Ramos (cell line): ENCODE data around the gene ITGA3.

Source experiments
- in situ Hi-C: fragments of 300-500 bp; cut with MboI; formaldehyde crosslinking; loops from one replicate; pipeline ENCODE4 v1.14.3; 2022; ENCODE audit warnings: low sequenced_read_pairs; ENCODE audit not compliant: unreplicated experiment

The ITGA3 gene

GRCh38 chr17:50055426-50056216 lies at the start of gene ITGA3:
TSS of gene ITGA3 (plus strand) at chr17:50056110. CDS start at chr17:50056440, 330 bp downstream.
- in situ Hi-C loops, result no loop called here

- in situ Hi-C loops, result loop anchor here (10.0 kb wide), 1 partner anchor 314 kb away; no protein-coding TSS in a partner anchor
Observed at GRCh38 chr17:50009282-50009681, 46.6 kb upstream of the ITGA3 start.

GRCh38 chr17:50013079-50013478 lies 42.8 kb upstream of the ITGA3 start:
- in situ Hi-C loops, result no loop called here

GRCh38 chr17:50014471-50015088 lies 41.3 kb upstream of the ITGA3 start:
- in situ Hi-C loops, result no loop called here

GRCh38 chr17:50015146-50015545 lies 40.8 kb upstream of the ITGA3 start:
- in situ Hi-C loops, result no loop called here

- in situ Hi-C loops, result no loop called here
Observed at GRCh38 chr17:50018909-50019308, 37.0 kb upstream of the ITGA3 start.

- in situ Hi-C loops, result no loop called here
Observed at GRCh38 chr17:50020841-50021599, 34.9 kb upstream of the ITGA3 start.

- in situ Hi-C loops, result no loop called here
Observed at GRCh38 chr17:50021681-50022370, 34.1 kb upstream of the ITGA3 start.

- in situ Hi-C loops, result no loop called here
Observed at GRCh38 chr17:50022463-50023130, 33.3 kb upstream of the ITGA3 start.

- in situ Hi-C loops, result no loop called here
Observed at GRCh38 chr17:50023520-50023919, 32.4 kb upstream of the ITGA3 start.

GRCh38 chr17:50024808-50025207 lies 31.1 kb upstream of the ITGA3 start:
- in situ Hi-C loops, result loop anchor here (5.0 kb wide), 1 partner anchor 62 kb away; no protein-coding TSS in a partner anchor

- in situ Hi-C loops, result loop anchor here (5.0 kb wide), 1 partner anchor 61 kb away; no protein-coding TSS in a partner anchor
Observed at GRCh38 chr17:50026046-50026675, 29.7 kb upstream of the ITGA3 start.

- in situ Hi-C loops, result loop anchor here (5.0 kb wide), 1 partner anchor 60 kb away; no protein-coding TSS in a partner anchor
Observed at GRCh38 chr17:50026837-50027171, 29.1 kb upstream of the ITGA3 start.

- in situ Hi-C loops, result loop anchor here (5.0 kb wide), 1 partner anchor 60 kb away; no protein-coding TSS in a partner anchor
Observed at GRCh38 chr17:50027172-50027880, 28.6 kb upstream of the ITGA3 start.

- in situ Hi-C loops, result loop anchor here (5.0 kb wide), 1 partner anchor 59 kb away; no protein-coding TSS in a partner anchor
Observed at GRCh38 chr17:50027881-50028735, 27.8 kb upstream of the ITGA3 start.

GRCh38 chr17:50028736-50029120 lies 27.2 kb upstream of the ITGA3 start:
- in situ Hi-C loops, result loop anchor here (5.0 kb wide), 1 partner anchor 59 kb away; no protein-coding TSS in a partner anchor

GRCh38 chr17:50029185-50029584 lies 26.7 kb upstream of the ITGA3 start:
- in situ Hi-C loops, result loop anchor here (5.0 kb wide), 1 partner anchor 58 kb away; no protein-coding TSS in a partner anchor

- in situ Hi-C loops, result no loop called here
Observed at GRCh38 chr17:50033316-50033715, 22.6 kb upstream of the ITGA3 start.
